ENCODE data around the gene COMTD1.
"Not testable (repeated sequence)": the region's sequence is repeated elsewhere in the genome, so short reads cannot be mapped to it uniquely, and the experiment has no call there.

COMTD1 gene

DNA sequence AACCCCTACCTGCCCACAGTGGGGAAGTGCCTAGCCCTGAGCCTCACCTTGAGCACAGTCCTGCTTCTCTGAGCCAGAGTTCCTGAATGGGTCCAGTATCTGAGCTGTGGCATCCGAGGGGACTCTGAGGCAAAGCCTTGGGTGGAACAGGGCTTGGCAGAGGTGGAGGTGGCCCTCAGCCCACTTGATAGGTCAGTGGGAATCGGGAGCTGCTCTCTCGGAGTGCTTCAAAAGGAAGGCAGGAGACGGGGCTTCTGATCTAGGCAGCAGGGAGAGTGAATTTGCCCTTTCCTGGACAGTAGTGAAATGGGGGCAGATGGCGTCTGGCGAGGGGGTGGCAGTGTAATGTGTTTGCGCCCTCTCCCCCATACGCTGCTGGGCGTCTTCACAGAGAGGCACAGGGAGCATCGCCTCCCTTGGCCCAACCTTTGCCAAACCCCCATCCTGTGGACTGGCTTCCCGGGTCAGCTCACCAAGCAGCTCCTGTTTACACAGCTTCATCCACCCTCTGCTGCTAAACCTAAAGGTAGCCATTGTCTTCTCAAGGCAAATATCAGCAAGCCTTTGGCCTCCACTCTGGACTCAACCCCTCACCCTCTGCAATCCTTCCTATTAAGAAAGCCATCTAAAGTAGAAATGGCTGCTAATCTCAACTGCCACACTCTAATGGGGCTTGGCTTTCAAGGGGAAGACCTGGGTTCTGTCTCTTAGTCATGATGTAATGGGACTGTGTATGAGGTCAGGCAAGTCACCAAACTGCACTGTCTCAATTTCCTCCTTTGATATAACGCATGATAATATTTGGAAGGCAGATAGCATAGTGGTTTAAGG, 46.3 kb downstream of the COMTD1 start:
- Histone ChIP-seq H3K9me2 (replicated peaks; ENCODE audit: insufficient read depth, low read length) (no peaks in the 10 kb centered on the region), H2AFZ (ENCODE audit: low read depth, low read length, severe bottlenecking) (no peak overlapping the region), H3K4me3 (ENCODE audit: insufficient read depth, low read length, poor library complexity, severe bottlenecking) (no peak overlapping the region), H3K79me2 (ENCODE audit: insufficient read depth, low read length) (no peaks in the 10 kb centered on the region), H3K9me3 (ENCODE audit: insufficient read depth, low read length) (no peaks in the 10 kb centered on the region), H4K20me1 (ENCODE audit: low read depth, low read length) (no peaks in the 10 kb centered on the region), H3K27me3 (ENCODE audit: low read length) (no peaks in the 10 kb centered on the region), H3K9ac (ENCODE audit: low read length) (no peak overlapping the region), H3K36me3 (ENCODE audit: low read length) (no peaks in the 10 kb centered on the region), H3K4me2 (ENCODE audit: low read depth, low read length, poor library complexity, severe bottlenecking) (no peak overlapping the region), H3K27ac (ENCODE audit: low read depth, low read length) (no peak overlapping the region), H3F3A (ENCODE audit: insufficient read depth) (peaks cover 7% of the 10 kb centered on the region; the same call in 1 of the 2 replicates)
- TF ChIP-seq, protein P1, sequence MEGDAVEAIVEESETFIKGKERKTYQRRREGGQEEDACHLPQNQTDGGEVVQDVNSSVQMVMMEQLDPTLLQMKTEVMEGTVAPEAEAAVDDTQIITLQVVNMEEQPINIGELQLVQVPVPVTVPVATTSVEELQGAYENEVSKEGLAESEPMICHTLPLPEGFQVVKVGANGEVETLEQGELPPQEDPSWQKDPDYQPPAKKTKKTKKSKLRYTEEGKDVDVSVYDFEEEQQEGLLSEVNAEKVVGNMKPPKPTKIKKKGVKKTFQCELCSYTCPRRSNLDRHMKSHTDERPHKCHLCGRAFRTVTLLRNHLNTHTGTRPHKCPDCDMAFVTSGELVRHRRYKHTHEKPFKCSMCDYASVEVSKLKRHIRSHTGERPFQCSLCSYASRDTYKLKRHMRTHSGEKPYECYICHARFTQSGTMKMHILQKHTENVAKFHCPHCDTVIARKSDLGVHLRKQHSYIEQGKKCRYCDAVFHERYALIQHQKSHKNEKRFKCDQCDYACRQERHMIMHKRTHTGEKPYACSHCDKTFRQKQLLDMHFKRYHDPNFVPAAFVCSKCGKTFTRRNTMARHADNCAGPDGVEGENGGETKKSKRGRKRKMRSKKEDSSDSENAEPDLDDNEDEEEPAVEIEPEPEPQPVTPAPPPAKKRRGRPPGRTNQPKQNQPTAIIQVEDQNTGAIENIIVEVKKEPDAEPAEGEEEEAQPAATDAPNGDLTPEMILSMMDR (IDR thresholded peaks at IDR 0.05; ENCODE audit: insufficient read depth, low read length, poor library complexity, severe bottlenecking): no peak
- no peak for TF ChIP-seq EZH2phosphoT487 (conservative IDR thresholded peaks at IDR 0.05; ENCODE audit: low read length)

DNA sequence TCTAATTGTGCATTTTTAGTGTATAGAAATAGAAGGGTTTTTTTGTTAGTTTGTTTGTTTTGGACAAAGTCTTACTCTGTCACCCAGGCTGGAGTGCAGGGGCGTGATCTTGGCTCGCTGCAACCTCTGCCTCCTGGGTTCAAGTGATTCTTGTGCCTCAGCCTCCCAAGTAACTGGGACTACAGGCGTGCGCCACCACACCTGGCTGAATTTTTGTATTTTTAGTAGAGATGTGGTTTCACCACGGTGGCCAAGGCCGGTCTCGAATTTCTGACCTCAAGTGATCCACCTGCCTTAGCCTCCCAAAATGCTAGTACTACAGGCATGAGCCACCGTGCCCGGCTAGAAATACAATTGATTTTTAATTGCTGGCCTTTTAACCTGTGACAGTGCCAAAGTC, 47.2 kb downstream of the COMTD1 start:
- H3K36me3 ChIP-seq (ENCODE audit: low read length); H3K9me2 ChIP-seq (replicated peaks; ENCODE audit: insufficient read depth, low read length); H3F3A ChIP-seq (ENCODE audit: insufficient read depth); H3K9me3 ChIP-seq (ENCODE audit: insufficient read depth, low read length); H4K20me1 ChIP-seq (ENCODE audit: low read depth, low read length); H3K4me2 ChIP-seq (ENCODE audit: low read depth, low read length, poor library complexity, severe bottlenecking); H3K79me2 ChIP-seq (ENCODE audit: insufficient read depth, low read length); H3K4me3 ChIP-seq (ENCODE audit: insufficient read depth, low read length, poor library complexity, severe bottlenecking); H3K27ac ChIP-seq (ENCODE audit: low read depth, low read length); H3K27me3 ChIP-seq (ENCODE audit: low read length): not testable (repeated sequence)
- peak overlapping the region; percentile 99 for H2AFZ ChIP-seq (ENCODE audit: low read depth, low read length, severe bottlenecking)
- H3K9ac ChIP-seq (ENCODE audit: low read length): 0 out of 2 replicates have a peak overlapping the region, but pooled peaks have one; percentile 15

DNA sequence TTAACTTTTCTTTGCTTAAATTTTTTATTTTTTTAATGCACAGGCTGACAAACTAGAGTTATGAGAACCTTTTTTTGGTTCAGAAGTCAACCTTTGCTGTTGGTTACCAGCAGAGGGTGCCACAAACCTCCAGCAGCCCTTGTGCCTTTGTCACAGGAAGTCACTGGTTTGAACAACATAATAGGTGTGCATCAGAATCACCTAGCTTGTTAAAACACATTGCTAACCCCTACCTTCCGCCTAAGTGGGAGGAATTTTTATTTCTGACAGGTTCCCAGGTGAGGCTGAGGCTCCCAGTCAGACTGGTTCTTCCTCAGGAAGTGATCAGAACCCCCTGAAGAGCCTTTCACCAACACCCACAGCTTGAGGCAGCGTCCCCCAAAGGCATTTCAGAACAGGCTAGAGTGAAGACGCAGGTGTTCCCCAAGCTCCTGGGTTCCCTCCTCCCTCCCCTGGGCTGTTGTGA, 47.8 kb downstream of the COMTD1 start:
- Histone ChIP-seq H3K4me2 (ENCODE audit: low read depth, low read length, poor library complexity, severe bottlenecking) (no peak overlapping the region), H2AFZ (ENCODE audit: low read depth, low read length, severe bottlenecking) (peak overlapping the region; percentile 99)

More for the DNA sequence above, 47.8 kb downstream of the COMTD1 start:
- H3K4me3 ChIP-seq (ENCODE audit: insufficient read depth, low read length, poor library complexity, severe bottlenecking): no peak overlapping the region
- no peak overlapping the region for H3K27ac ChIP-seq (ENCODE audit: low read depth, low read length)
- no peaks in the 10 kb centered on the region for H3K9me2 ChIP-seq (replicated peaks; ENCODE audit: insufficient read depth, low read length)
- TF ChIP-seq EZH2phosphoT487 (conservative IDR thresholded peaks at IDR 0.05; ENCODE audit: low read length): no peak
- TF ChIP-seq, protein P1 (IDR thresholded peaks at IDR 0.05; ENCODE audit: insufficient read depth, low read length, poor library complexity, severe bottlenecking): peak; percentile 68
- no peaks in the 10 kb centered on the region for H3K79me2 ChIP-seq (ENCODE audit: insufficient read depth, low read length)
- no peaks in the 10 kb centered on the region for H3K9me3 ChIP-seq (ENCODE audit: insufficient read depth, low read length)
- no peaks in the 10 kb centered on the region for H4K20me1 ChIP-seq (ENCODE audit: low read depth, low read length)
- peak overlapping the region; percentile 15; the same call in 1 of the 2 replicates for H3K9ac ChIP-seq (ENCODE audit: low read length)
- peaks cover 7% of the 10 kb centered on the region; the same call in 1 of the 2 replicates for H3F3A ChIP-seq (ENCODE audit: insufficient read depth)
- no peaks in the 10 kb centered on the region for H3K36me3 ChIP-seq (ENCODE audit: low read length)
- no peaks in the 10 kb centered on the region for H3K27me3 ChIP-seq (ENCODE audit: low read length)

All from SU-DHL-6 (cell line).